ENCODE results near the gene HOXA9.
A peak's percentile ranks its signal among the peaks of the same experiment; 100 is the strongest.

The HOXA9 gene

GRCh38 chr7:27193335-27194001 is 28.1 kb upstream of the HOXA9 start:
- Histone ChIP-seq H3K36me3 (ENCODE audit: control insufficient read depth in 5 of 5, insufficient read depth in 5 of 5, low read length in 5 of 5) (no peaks in the 10 kb centered on the region), H3K9ac (ENCODE audit: low read length in 5 of 5) (no peak overlapping the region), H3K4me1 (ENCODE audit: control insufficient read depth in 5 of 5, insufficient read depth in 5 of 5, low read length in 5 of 5) (peaks cover 2 to 38% (median 27%) of the 10 kb centered on the region in 5 donors), H3K4me3 (ENCODE audit: low read depth in 1 of 5, low read length in 5 of 5) (peak overlapping the region in 4 of 5 donors; percentile 19 to 61 (median 54)), H3K9me3 (ENCODE audit: control insufficient read depth in 5 of 5, low read length in 5 of 5) (no peaks in the 10 kb centered on the region), H3K27ac (ENCODE audit: low read depth, low read length) (no peak overlapping the region), H3K27me3 (ENCODE audit: control insufficient read depth in 5 of 5, insufficient read depth in 4 of 5, low read length in 5 of 5) (peaks cover 37 to 89% (median 78%) of the 10 kb centered on the region in 5 donors)

DNA sequence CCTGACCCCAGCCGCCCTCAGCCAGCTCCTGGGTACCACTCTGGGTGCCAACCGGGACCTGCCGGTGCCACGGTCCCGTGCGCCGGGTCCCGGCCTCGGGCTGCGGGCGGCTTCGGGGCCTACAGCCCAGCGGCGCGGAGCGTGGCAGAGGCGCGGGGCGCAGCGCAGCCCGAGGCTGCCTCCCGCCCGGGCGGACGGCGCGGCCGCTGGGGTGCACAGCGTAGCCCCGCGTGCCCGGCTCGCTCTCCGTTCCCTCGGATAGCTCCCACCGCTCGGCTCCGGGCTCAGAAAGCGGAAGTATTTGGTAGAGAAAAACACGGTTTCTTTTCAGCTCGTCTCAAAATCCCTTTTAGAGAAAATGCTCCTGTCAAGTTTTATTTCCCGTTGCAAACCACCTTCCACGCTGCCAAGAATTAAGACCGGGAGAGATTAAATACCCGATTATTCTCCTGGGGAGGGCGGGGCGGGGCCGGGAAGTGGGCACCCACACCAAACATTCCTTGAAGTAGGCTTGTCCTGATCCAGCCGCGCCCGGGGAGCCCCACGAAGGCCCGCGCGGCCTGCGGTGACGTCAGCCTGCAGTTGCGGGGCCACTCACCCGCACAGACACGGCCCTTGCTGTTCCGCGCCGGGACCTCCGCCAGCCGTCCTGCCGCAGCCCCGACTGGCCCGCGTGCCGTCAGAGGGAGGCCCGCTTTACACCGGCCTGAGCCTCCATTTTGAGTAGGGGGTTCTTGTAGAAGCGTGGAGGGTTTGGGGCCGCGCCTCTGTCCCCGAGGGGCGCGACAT is 27.4 kb upstream of the HOXA9 start:
- no peak overlapping the region for H3K27ac ChIP-seq (ENCODE audit: low read depth, low read length)
- H3K36me3 ChIP-seq (ENCODE audit: control insufficient read depth in 5 of 5, insufficient read depth in 5 of 5, low read length in 5 of 5), result no peaks in the 10 kb centered on the region
- H3K27me3 ChIP-seq (ENCODE audit: control insufficient read depth in 5 of 5, insufficient read depth in 4 of 5, low read length in 5 of 5), result peaks cover 29 to 88% (median 78%) of the 10 kb centered on the region in 5 donors
- peaks cover 2 to 43% (median 32%) of the 10 kb centered on the region in 5 donors for H3K4me1 ChIP-seq (ENCODE audit: control insufficient read depth in 5 of 5, insufficient read depth in 5 of 5, low read length in 5 of 5)
- peak overlapping the region in 4 of 5 donors; percentile 19 to 61 (median 54) for H3K4me3 ChIP-seq (ENCODE audit: low read depth in 1 of 5, low read length in 5 of 5)
- no peaks in the 10 kb centered on the region for H3K9me3 ChIP-seq (ENCODE audit: control insufficient read depth in 5 of 5, low read length in 5 of 5)
- H3K9ac ChIP-seq (ENCODE audit: low read length in 5 of 5), result peak overlapping the region in 2 of 5 donors; percentile 22 to 56

- no peak overlapping the region for H3K27ac ChIP-seq (ENCODE audit: low read depth, low read length)
- H3K9ac ChIP-seq (ENCODE audit: low read length in 5 of 5), result no peak overlapping the region
- H3K4me3 ChIP-seq (ENCODE audit: low read depth in 1 of 5, low read length in 5 of 5), result peak overlapping the region in 3 of 5 donors; percentile 19 to 61 (median 38)
- H3K27me3 ChIP-seq (ENCODE audit: control insufficient read depth in 5 of 5, insufficient read depth in 4 of 5, low read length in 5 of 5), result peaks cover 28 to 88% (median 78%) of the 10 kb centered on the region in 5 donors
- H3K36me3 ChIP-seq (ENCODE audit: control insufficient read depth in 5 of 5, insufficient read depth in 5 of 5, low read length in 5 of 5), result no peaks in the 10 kb centered on the region
- H3K9me3 ChIP-seq (ENCODE audit: control insufficient read depth in 5 of 5, low read length in 5 of 5), result no peaks in the 10 kb centered on the region
- peaks cover 2 to 46% (median 33%) of the 10 kb centered on the region in 5 donors for H3K4me1 ChIP-seq (ENCODE audit: control insufficient read depth in 5 of 5, insufficient read depth in 5 of 5, low read length in 5 of 5)
These were observed 26.7 kb upstream of the HOXA9 start for GRCh38 chr7:27191833-27192545.

- Histone ChIP-seq H3K4me1 (ENCODE audit: control insufficient read depth in 5 of 5, insufficient read depth in 5 of 5, low read length in 5 of 5) (peaks cover under 1 to 44% (median 32%) of the 10 kb centered on the region in 5 donors), H3K27me3 (ENCODE audit: control insufficient read depth in 5 of 5, insufficient read depth in 4 of 5, low read length in 5 of 5) (peaks cover 29 to 81% (median 78%) of the 10 kb centered on the region in 5 donors), H3K36me3 (ENCODE audit: control insufficient read depth in 5 of 5, insufficient read depth in 5 of 5, low read length in 5 of 5) (no peaks in the 10 kb centered on the region), H3K4me3 (ENCODE audit: low read depth in 1 of 5, low read length in 5 of 5) (no peak overlapping the region), H3K27ac (ENCODE audit: low read depth, low read length) (no peak overlapping the region), H3K9ac (ENCODE audit: low read length in 5 of 5) (no peak overlapping the region), H3K9me3 (ENCODE audit: control insufficient read depth in 5 of 5, low read length in 5 of 5) (no peaks in the 10 kb centered on the region)
These were observed 25.9 kb upstream of the HOXA9 start for GRCh38 chr7:27191161-27191731.

DNA sequence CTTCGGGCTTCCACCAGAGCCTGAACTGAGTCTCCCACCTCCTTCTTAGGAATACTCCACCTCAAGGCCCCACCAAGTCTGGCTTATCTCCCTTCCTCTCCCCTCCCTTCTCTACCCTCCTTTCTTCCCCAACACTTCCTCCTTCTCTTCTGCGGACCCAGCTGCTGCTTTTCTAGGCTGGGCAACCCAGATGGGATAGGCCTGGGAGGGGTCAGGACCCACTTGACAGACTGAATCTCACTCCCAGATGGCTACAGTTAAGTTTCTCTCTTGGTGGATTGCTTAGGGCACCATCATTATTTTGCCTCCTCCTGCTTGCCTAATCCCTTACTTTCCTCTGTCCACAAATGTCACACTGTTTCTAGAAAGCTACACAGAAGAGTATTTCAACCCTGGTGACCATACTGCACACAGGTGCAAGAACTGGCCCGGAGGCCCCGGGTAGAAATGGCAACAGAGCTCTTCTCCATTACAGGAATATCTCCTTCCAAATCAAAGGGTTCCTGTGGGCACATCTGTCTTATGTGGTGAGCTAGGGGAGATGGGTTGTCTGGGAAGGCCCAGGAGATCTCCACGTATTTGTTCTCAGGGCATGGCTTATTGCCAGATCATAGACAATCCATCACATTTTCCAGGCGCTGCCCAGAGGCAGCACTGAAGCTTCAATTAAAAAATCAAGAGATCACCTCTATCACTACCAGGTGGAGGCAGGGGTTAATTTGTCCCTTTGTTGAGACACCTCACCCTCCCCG is 24.8 kb upstream of the HOXA9 start:
- Histone ChIP-seq H3K9ac (ENCODE audit: low read length in 5 of 5) (no peak overlapping the region), H3K36me3 (ENCODE audit: control insufficient read depth in 5 of 5, insufficient read depth in 5 of 5, low read length in 5 of 5) (no peaks in the 10 kb centered on the region), H3K4me1 (ENCODE audit: control insufficient read depth in 5 of 5, insufficient read depth in 5 of 5, low read length in 5 of 5) (peaks cover 0 to 54% (median 40%) of the 10 kb centered on the region in 5 donors), H3K27ac (ENCODE audit: low read depth, low read length) (no peak overlapping the region), H3K9me3 (ENCODE audit: control insufficient read depth in 5 of 5, low read length in 5 of 5) (no peaks in the 10 kb centered on the region), H3K27me3 (ENCODE audit: control insufficient read depth in 5 of 5, insufficient read depth in 4 of 5, low read length in 5 of 5) (peaks cover 23 to 83% (median 80%) of the 10 kb centered on the region in 5 donors), H3K4me3 (ENCODE audit: low read depth in 1 of 5, low read length in 5 of 5) (no peak overlapping the region)

DNA sequence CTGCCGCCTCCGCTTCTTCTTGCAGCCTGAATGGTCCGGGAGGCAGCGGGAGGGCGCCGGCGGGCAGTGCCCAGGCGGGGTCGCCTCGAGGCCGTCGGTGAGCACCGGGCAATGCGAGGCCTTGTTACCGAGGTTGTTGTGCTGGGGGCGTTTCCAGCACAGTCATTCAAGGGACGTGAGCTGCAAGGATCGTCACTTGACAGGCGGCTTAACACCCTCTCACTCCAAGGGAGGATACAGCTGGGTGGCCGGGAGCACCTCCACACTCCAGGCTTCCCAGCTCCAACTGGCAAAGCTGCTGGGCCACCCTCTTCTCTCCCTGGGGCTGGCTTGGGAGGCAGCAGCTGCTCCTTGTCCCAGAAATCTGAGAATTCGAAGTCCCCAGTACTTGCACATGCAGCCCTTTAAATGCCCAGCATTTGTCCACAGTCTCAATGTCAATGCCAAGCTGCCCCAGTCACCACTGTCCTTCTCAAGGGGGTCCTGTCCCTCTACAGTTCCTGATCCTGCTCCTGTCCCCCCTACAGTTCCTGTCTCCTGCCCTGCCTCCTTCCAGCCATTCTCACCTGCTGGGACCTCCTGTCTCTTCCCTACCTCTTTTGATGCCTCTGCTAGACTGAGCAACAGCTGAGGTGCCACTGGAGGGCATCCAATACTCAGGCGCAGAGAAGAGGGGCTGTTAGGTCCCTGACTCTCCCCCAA is 24.1 kb upstream of the HOXA9 start:
- no peaks in the 10 kb centered on the region for H3K36me3 ChIP-seq (ENCODE audit: control insufficient read depth in 5 of 5, insufficient read depth in 5 of 5, low read length in 5 of 5)
- H3K27me3 ChIP-seq (ENCODE audit: control insufficient read depth in 5 of 5, insufficient read depth in 4 of 5, low read length in 5 of 5), result peaks cover 17 to 82% (median 81%) of the 10 kb centered on the region in 5 donors
- H3K9ac ChIP-seq (ENCODE audit: low read length in 5 of 5), result no peak overlapping the region
- H3K9me3 ChIP-seq (ENCODE audit: control insufficient read depth in 5 of 5, low read length in 5 of 5), result no peaks in the 10 kb centered on the region
- no peak overlapping the region for H3K27ac ChIP-seq (ENCODE audit: low read depth, low read length)
- peak overlapping the region in 3 of 5 donors; percentile 25 to 51 (median 40) for H3K4me3 ChIP-seq (ENCODE audit: low read depth in 1 of 5, low read length in 5 of 5)
- H3K4me1 ChIP-seq (ENCODE audit: control insufficient read depth in 5 of 5, insufficient read depth in 5 of 5, low read length in 5 of 5), result peaks cover 0 to 61% (median 47%) of the 10 kb centered on the region in 5 donors

GRCh38 chr7:27188386-27189294 is 23.3 kb upstream of the HOXA9 start:
- H3K9me3 ChIP-seq (ENCODE audit: control insufficient read depth in 5 of 5, low read length in 5 of 5), result no peaks in the 10 kb centered on the region
- peaks cover 0 to 66% (median 53%) of the 10 kb centered on the region in 5 donors for H3K4me1 ChIP-seq (ENCODE audit: control insufficient read depth in 5 of 5, insufficient read depth in 5 of 5, low read length in 5 of 5)
- H3K4me3 ChIP-seq (ENCODE audit: low read depth in 1 of 5, low read length in 5 of 5), result peak overlapping the region; percentile 4 to 51 (median 36)
- no peaks in the 10 kb centered on the region for H3K36me3 ChIP-seq (ENCODE audit: control insufficient read depth in 5 of 5, insufficient read depth in 5 of 5, low read length in 5 of 5)
- H3K27ac ChIP-seq (ENCODE audit: low read depth, low read length), result no peak overlapping the region
- H3K27me3 ChIP-seq (ENCODE audit: control insufficient read depth in 5 of 5, insufficient read depth in 4 of 5, low read length in 5 of 5), result peaks cover 13 to 75% (median 73%) of the 10 kb centered on the region in 5 donors
- H3K9ac ChIP-seq (ENCODE audit: low read length in 5 of 5), result peak overlapping the region in 1 of 5 donors; percentile 7
